ELF-1 (cell line): Measurements from ENCODE around the gene MAP2.
A peak's percentile ranks its signal among the peaks of the same experiment; 100 is the strongest.
"Not testable (repeated sequence)": the region's sequence is repeated elsewhere in the genome, so short reads cannot be mapped to it uniquely, and the experiment has no call there.

ENCODE experiments used
- DNase-seq: peaks from one replicate; pipeline ENCODE4 v3.0.0-alpha.2; 2016; ENCODE audit warnings: low read depth, low spot score

Gene MAP2

DNA sequence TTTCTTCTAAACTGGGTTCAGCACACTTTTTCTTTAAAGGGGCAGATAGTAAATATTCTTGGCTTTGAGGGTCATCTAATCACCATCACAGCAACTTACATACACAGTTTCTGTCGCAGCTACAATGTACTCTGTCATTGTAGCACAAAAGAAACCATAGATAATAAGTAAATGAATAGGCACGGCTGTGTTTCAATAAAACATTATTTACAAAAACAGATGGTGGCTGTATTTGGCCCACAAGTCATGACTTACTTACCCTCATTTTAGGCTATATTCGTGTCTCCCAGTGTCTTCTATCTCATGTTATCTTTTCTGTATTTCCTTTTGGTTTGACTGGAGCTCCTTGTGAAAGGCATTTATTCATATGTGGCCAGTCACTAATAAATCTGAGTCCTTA, 168.3 kb downstream of the MAP2 start:
- no peak for DNase-seq

GRCh38 chr2:209593930-209594329, 170.1 kb downstream of the MAP2 start:
- no peak for DNase-seq

DNA sequence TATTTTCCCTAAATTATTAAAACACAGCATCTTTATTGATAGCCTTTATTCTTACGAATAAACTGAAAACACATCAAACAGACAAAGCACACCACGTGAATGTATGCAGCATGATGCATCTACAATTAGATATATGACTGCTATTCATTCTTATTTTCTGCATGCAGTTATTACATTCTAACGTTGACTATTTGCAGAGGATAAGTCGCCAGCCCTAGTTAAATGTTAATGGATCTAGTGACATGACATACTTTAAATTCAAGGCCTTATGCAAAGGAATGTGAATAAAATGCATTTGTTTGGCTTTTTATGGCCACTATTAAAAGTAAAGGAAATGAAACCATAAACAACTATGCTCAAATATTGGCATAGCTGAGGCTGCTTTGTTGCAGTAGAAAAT, 172.4 kb downstream of the MAP2 start:
- DNase-seq, result no peak

DNA sequence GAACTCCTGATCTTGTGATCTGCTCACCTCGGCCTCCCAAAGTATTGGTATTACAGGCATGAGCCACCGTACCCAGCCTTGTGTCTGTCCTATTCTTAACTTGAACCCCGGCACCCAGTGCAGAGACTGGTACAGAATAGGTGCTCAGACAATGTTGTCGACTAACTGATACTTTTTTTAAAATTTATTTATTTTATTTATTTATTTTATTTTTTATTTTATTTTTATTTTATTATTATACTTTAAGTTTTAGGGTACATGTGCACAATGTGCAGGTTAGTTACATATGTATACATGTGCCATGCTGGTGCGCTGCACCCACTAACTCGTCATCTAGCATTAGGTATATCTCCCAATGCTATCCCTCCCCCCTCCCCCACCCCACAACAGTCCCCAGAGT, 174.4 kb downstream of the MAP2 start:
- DNase-seq, result not testable (repeated sequence)

DNA sequence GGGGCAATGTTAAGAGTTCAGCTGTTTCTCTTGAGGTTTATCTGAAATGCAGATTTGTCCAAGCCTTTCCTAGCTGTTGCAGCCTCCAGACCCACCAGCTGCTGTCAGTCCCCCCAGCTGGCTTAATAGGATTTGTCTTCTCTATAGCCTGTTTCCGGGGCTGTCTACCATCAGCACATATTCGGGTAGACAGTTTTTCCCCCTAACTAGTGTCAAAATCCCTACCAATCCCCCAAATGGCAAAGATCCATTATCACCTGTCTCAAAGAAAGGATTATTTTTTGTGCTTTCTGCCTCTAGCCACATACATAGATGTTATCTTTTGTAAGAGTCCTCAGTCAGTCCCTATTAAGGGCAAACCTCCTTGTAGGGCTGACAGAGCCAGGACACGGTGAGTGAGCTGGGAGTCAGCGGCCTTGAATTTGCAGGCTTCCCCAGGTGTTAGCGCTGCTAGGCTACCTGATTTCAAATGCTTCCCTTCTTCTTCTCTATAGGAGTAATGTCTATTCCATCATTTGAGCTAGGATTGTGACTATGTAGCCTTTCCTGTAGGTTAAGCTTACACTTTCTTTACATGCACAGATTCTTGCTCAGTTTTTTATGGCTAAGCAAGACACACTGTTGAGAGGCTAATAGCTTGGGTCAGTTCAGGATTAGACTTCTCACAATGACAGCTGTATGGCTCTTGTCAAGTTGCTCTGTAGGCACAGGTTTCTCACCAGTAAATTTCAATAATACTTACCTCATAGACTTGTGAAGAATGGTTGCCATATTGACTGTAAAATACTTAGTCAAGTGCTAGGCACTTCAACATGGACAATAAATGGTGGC, 176.7 kb downstream of the MAP2 start:
- DNase-seq, result peak; percentile 41

- DNase-seq, result no peak
Observed at GRCh38 chr2:209601497-209601896, 177.7 kb downstream of the MAP2 start.

DNA sequence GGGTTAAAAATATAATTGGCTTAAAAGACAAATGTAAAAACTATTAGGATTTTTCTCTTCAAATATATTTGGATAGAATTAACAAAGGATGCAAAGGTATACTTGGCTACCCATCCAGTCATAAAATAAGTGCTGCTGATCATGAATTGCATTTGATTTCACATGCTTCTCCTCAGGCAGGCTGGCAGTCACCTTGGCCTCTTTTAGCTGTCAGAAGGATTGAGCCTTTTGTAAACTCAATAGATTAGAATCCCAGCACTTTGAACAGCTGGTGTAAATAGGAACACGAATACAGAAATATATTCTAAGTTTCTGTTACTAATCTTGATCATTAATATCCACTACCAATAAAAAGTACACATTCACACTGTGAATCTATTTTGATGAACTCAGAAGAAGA, 178.4 kb downstream of the MAP2 start:
- no peak for DNase-seq

DNA sequence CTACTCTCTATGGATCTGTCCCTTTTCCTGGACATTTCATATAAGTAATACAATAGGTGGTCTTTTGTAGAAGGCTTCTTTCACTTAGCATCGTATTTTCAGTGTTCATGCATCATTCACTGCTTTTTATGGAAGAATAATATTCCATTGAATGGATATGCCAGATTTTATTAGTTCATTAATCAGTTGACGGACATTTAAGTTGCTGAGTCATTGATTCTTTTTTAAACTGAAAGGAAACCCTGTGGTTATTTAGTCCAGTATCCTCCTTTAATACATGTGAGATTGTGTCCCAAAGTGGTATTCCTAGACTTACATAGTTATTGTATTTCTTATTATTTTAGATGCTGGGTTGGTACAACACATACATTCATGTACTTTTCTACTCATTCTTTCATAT, 185.7 kb downstream of the MAP2 start:
- DNase-seq, result no peak

DNA sequence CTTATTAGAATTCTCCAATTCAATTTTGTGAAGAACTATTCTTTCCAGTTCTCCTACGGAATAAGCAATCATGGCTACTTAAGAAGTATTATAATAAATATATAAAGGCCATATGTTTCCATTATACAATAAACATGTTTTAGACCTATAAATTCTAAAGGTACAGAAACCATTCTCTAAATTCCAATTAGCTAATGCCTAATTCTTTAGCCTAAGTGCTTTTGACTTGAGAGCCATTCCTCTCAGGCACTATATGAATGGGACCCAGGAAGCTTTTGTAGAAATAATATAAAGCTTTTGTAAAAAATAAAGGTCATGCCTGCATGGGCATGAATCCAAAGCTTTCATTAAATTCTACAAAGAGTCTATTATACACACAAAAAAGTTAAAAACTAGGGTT, 186.8 kb downstream of the MAP2 start:
- no peak for DNase-seq

- peak; percentile 12 for DNase-seq
Observed at GRCh38 chr2:209613649-209614305, 189.9 kb downstream of the MAP2 start.

GRCh38 chr2:209614690-209615369, 191.0 kb downstream of the MAP2 start:
- DNase-seq, result peak; percentile 63

DNA sequence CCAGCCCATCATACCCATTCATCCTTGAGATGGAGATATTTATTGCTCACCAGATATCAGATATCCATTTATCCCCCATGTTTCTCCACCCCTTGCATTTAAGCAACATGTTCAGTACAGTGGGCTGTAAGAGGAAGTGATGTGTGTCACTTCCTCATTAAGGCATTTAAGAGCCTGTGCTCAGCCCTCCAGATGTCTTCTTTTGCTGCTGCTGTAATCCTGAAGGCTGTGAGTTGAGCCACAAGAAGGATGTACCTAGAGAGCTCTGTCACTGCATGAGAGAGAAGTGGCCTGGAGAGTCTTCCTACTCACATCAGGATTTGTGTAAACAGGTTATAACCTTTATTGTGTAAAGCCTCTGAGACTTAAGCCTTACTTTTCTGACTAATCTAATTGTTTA, 195.9 kb downstream of the MAP2 start:
- DNase-seq, result no peak

- DNase-seq, result no peak
Observed at GRCh38 chr2:209624192-209624938, 200.5 kb downstream of the MAP2 start.

DNA sequence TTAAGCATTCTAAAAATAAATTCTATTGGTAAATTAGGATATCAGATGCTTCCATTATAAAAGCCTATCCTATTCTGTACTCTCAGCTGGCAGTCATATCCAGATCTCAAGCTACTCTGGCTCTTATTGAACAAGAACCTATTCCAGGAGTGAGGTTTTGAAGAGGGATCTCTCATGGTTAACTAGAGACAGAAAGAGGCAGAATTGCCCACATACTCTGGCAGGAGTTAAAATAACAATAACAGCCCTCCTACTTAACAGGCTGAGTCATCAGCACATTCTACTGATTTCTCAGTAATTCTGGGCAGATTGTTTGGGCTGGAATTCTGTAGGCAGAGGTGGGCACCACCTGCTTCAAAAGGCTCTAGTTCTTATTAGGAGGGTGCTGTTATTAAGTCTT, 205.8 kb downstream of the MAP2 start:
- DNase-seq, result no peak

DNA sequence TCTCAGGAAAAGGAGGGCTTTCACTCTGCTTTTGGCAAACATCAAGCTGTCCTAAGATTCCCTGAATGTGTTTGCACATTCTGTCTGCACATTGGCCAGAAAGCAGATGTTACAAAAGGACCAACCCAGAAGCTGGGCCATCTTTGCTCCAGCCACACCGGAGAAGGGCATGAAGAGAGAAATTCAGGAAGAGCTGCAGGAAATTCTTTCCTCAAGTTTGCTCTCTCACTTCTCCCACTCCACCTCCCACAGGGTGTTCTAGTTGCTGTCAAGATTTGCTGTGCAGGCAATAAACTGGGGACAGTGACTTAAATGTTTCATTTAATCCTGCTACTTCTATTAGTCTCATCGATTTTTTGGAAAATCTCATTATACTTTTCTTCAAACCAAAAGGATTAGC, 210.1 kb downstream of the MAP2 start:
- DNase-seq, result no peak

DNA sequence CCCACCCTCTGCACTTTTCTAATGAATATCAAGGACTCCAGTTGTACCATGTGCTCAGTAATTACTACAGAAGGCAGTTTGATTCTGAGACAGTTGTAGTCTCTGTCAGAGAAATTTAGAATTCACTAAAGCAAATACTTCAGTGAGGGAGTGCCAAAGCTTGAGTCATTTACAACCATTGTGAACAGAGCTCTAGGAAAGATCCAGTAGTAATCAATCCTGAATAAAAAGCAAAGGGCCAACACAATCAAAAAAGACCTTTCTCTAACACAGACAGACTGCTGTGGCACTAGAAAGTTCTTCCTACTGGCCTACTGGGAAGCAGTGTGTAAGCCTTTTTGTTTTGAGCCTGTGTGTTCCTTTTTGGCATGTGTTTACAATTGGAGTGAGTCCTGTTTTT, 212.2 kb downstream of the MAP2 start:
- no peak for DNase-seq

- no peak for DNase-seq
Observed at GRCh38 chr2:209637293-209637692, 213.4 kb downstream of the MAP2 start.

DNA sequence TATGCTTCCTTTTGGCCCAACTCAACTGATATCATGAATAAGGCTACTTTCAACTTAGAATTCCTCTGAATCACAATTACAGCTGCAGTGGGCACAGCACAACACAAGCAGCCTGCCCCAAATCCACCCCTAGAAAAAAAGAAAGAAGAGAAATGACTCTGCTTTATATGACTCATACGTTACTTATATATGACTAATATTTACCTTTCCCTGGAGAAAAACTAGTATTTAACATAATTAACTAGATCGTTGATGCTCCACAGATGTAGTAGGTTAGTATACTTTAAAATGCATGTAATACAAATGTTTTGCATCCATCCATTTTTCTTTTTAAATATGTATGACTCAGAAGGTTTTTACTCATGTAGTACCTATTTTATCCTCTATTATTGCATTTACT, 214.5 kb downstream of the MAP2 start:
- DNase-seq, result no peak

GRCh38 chr2:209640358-209640757, 216.5 kb downstream of the MAP2 start:
- no peak for DNase-seq

DNA sequence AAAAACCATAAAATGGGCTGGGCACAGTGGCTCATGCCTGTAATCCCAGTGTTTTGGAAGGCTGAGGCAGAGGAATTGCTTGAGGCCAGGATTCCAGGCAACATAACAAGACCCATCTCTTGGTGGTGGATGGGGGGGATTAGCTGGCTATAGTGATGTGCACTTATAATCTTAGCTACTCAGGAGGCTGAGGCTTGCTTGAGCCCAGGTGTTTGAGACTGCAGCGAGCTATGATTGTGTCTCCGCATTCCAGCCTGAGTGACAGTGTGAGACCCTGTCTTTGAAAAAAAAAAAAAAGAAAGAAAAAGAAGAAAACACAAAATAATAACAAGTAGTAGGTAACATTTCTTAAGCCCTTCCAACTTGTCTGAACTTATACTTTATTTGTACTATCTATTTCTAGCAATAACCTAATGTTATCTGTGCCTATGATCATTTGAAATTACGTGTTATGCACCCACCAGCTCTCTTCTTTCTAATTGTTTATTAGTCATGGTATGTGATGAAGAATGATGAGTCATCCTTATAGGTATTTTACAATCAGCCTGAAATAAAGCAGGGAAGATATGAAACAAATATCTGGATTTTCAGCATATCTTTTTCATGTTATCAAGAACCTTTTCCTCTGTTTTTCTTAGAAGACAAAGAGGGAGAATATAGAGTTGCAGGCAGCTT, 218.4 kb downstream of the MAP2 start:
- no peak for DNase-seq

DNA sequence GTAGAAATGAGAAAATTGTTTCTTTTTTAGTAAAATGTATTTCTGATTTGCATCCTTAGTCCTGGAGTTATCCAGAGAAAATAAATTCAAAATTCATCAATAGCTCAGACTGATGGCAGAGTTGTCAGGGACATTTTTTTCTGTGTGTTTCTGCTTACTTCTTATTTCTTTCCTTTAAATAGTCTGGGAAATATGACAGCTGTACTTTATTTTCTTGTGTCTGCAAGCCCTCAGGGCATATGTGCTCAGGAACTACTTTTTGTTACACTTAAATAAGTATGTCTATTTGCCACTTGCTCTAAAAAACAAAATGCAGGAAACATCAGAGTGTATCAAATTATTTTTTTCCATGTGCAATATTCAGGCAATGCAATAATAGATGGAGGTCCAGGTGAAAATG, 221.0 kb downstream of the MAP2 start:
- DNase-seq, result no peak
